Measurements from ENCODE around the gene INTS1. TPM values are rescaled to one million over a fixed set of nuclear protein-coding genes. Genes with fewer than 3 reads are reported as not detected.

The INTS1 gene
- total and polyA plus RNA-seq, 2 experiments from 2014 or later, result 35.1 to 111 TPM

GRCh38 chr7:1500064-1500807 lies 4.0 kb downstream of the INTS1 start:
- Mint-ChIP-seq H3K36me3 (ENCODE audit: low read depth) (peaks cover 48% of the 10 kb centered on the region), H3K9me3 (no peaks in the 10 kb centered on the region), H3K27ac (no peak overlapping the region), H3K4me3 (no peak overlapping the region), H3K27me3 (ENCODE audit: insufficient read depth, low read depth, poor library complexity) (peaks cover 7% of the 10 kb centered on the region), H3K4me1 (peaks cover 9% of the 10 kb centered on the region)
- H3K79me2 ChIP-seq (replicated peaks; ENCODE audit: insufficient read depth), result peaks cover 35% of the 10 kb centered on the region
- H3K4me2 ChIP-seq, result no peak overlapping the region
- DNase-seq (ENCODE audit: low spot score), result no peak
- peaks cover 4% of the 10 kb centered on the region; the same call in 1 of the 2 replicates for H4K20me1 ChIP-seq (replicated peaks; ENCODE audit: insufficient read depth)
- H3K4me1 ChIP-seq (ENCODE audit: insufficient read depth), result no peaks in the 10 kb centered on the region; the same call in 1 of the 2 replicates
- peaks cover 2% of the 10 kb centered on the region; the same call in 1 of the 2 replicates for H3F3A ChIP-seq (replicated peaks; ENCODE audit: low read depth)
- H3K36me3 ChIP-seq (ENCODE audit: insufficient read depth), result peaks cover 8% of the 10 kb centered on the region; the same call in 1 of the 2 replicates
- H2AFZ ChIP-seq, result no peak overlapping the region
- no peak for ATAC-seq
- TF ChIP-seq EZH2phosphoT487 (IDR thresholded peaks at IDR 0.05; ENCODE audit: unreplicated experiment), result no peak
- no peak for TF ChIP-seq CREB1 (CRISPR knock-in tag; IDR thresholded peaks at IDR 0.05; ENCODE audit: low read depth)
- TF ChIP-seq ZNF331 (CRISPR knock-in tag; IDR thresholded peaks at IDR 0.05; ENCODE audit: low read depth), result no peak
- TF ChIP-seq JUNB (IDR thresholded peaks at IDR 0.05; ENCODE audit: unreplicated experiment), result no peak
- TF ChIP-seq, protein P1, sequence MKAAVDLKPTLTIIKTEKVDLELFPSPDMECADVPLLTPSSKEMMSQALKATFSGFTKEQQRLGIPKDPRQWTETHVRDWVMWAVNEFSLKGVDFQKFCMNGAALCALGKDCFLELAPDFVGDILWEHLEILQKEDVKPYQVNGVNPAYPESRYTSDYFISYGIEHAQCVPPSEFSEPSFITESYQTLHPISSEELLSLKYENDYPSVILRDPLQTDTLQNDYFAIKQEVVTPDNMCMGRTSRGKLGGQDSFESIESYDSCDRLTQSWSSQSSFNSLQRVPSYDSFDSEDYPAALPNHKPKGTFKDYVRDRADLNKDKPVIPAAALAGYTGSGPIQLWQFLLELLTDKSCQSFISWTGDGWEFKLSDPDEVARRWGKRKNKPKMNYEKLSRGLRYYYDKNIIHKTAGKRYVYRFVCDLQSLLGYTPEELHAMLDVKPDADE (IDR thresholded peaks at IDR 0.05), result no peak
- TF ChIP-seq, protein P2, sequence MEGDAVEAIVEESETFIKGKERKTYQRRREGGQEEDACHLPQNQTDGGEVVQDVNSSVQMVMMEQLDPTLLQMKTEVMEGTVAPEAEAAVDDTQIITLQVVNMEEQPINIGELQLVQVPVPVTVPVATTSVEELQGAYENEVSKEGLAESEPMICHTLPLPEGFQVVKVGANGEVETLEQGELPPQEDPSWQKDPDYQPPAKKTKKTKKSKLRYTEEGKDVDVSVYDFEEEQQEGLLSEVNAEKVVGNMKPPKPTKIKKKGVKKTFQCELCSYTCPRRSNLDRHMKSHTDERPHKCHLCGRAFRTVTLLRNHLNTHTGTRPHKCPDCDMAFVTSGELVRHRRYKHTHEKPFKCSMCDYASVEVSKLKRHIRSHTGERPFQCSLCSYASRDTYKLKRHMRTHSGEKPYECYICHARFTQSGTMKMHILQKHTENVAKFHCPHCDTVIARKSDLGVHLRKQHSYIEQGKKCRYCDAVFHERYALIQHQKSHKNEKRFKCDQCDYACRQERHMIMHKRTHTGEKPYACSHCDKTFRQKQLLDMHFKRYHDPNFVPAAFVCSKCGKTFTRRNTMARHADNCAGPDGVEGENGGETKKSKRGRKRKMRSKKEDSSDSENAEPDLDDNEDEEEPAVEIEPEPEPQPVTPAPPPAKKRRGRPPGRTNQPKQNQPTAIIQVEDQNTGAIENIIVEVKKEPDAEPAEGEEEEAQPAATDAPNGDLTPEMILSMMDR (conservative IDR thresholded peaks at IDR 0.05; ENCODE audit: low read depth in 2 of 2), result no peak
- TF ChIP-seq ZNF114 (CRISPR knock-in tag; IDR thresholded peaks at IDR 0.05), result no peak
- no peak for TF ChIP-seq ZNF462 (CRISPR knock-in tag; IDR thresholded peaks at IDR 0.05)
- TF ChIP-seq, protein P3, sequence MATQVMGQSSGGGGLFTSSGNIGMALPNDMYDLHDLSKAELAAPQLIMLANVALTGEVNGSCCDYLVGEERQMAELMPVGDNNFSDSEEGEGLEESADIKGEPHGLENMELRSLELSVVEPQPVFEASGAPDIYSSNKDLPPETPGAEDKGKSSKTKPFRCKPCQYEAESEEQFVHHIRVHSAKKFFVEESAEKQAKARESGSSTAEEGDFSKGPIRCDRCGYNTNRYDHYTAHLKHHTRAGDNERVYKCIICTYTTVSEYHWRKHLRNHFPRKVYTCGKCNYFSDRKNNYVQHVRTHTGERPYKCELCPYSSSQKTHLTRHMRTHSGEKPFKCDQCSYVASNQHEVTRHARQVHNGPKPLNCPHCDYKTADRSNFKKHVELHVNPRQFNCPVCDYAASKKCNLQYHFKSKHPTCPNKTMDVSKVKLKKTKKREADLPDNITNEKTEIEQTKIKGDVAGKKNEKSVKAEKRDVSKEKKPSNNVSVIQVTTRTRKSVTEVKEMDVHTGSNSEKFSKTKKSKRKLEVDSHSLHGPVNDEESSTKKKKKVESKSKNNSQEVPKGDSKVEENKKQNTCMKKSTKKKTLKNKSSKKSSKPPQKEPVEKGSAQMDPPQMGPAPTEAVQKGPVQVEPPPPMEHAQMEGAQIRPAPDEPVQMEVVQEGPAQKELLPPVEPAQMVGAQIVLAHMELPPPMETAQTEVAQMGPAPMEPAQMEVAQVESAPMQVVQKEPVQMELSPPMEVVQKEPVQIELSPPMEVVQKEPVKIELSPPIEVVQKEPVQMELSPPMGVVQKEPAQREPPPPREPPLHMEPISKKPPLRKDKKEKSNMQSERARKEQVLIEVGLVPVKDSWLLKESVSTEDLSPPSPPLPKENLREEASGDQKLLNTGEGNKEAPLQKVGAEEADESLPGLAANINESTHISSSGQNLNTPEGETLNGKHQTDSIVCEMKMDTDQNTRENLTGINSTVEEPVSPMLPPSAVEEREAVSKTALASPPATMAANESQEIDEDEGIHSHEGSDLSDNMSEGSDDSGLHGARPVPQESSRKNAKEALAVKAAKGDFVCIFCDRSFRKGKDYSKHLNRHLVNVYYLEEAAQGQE (IDR thresholded peaks at IDR 0.05; ENCODE audit: unreplicated experiment), result no peak
- TF ChIP-seq EZH2 (IDR thresholded peaks at IDR 0.05; ENCODE audit: low read depth, unreplicated experiment), result no peak
- TF ChIP-seq NANOG (IDR thresholded peaks at IDR 0.05; ENCODE audit: borderline replicate concordance), result no peak
- TF ChIP-seq POLR2AphosphoS5 (IDR thresholded peaks at IDR 0.05; ENCODE audit: low read depth), result no peak
- no peak for TF ChIP-seq STAT1 (IDR thresholded peaks at IDR 0.05; ENCODE audit: unreplicated experiment)
- H3K9me2 ChIP-seq (ENCODE audit: insufficient read depth), result no peaks in the 10 kb centered on the region
- H3K4me3 ChIP-seq, result no peak overlapping the region
- H3K27ac ChIP-seq (ENCODE audit: low read depth), result no peak overlapping the region
- H3K27me3 ChIP-seq (ENCODE audit: insufficient read depth), result no peaks in the 10 kb centered on the region

All from GM23338 (cell line).